ENCODE measurements around the gene RAB7B. TPM values are rescaled to one million over a fixed set of nuclear protein-coding genes. Genes with fewer than 3 reads are reported as not detected.

The RAB7B gene
- total RNA-seq, 2 donors from 2014 or later, result 0.57 to 1.2 TPM

- intact Hi-C loops (cut with DNase I), result no loop called here
- Histone ChIP-seq H3K4me3 (no peak overlapping the region), H3K27ac (no peak overlapping the region), H3K9me3 (no peaks in the 10 kb centered on the region), H3K4me1 (no peaks in the 10 kb centered on the region), H3K27me3 (no peaks in the 10 kb centered on the region), H3K9ac (ENCODE audit: low read depth in 2 of 2, low read length in 2 of 2) (no peak overlapping the region), H3K36me3 (no peaks in the 10 kb centered on the region)
- TF ChIP-seq CTCF (IDR thresholded peaks at IDR 0.05), result no peak
- no peak for DNase-seq
These were observed 69.2 kb downstream of the RAB7B start for GRCh38 chr1:205933671-205934618.

DNA sequence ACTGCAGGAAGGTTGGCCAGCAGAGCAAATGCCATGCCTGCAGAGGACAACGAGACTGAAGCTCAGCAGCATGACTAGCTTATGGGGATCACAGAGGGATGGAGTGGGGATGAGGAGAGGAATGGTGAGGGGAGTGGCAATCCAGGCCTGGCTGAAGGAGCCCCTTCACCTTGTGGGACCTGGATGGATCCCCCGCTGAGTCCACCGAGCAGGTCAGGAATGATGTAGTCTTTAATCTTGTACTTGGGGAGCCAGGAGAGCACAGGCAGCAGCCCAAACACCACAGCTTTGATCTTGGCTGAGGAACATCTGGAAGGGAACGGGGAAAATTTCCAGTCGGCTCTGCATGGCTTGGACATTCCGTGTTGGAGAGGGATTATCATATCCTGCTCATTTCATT is 70.4 kb downstream of the RAB7B start:
- no peaks in the 10 kb centered on the region for H3K27me3 ChIP-seq
- H3K9me3 ChIP-seq, result no peaks in the 10 kb centered on the region
- no peaks in the 10 kb centered on the region for H3K36me3 ChIP-seq
- no peak for DNase-seq
- no peaks in the 10 kb centered on the region for H3K4me1 ChIP-seq
- H3K9ac ChIP-seq (ENCODE audit: low read depth in 2 of 2, low read length in 2 of 2), result no peak overlapping the region
- no peak for TF ChIP-seq CTCF (IDR thresholded peaks at IDR 0.05)
- no peak overlapping the region for H3K4me3 ChIP-seq
- no peak overlapping the region for H3K27ac ChIP-seq
- intact Hi-C loops (cut with DNase I), result no loop called here

- intact Hi-C loops (cut with DNase I), result no loop called here
- Histone ChIP-seq H3K4me3 (no peak overlapping the region), H3K9me3 (no peaks in the 10 kb centered on the region), H3K27me3 (no peaks in the 10 kb centered on the region), H3K36me3 (no peaks in the 10 kb centered on the region), H3K27ac (no peak overlapping the region), H3K9ac (ENCODE audit: low read depth in 2 of 2, low read length in 2 of 2) (no peak overlapping the region), H3K4me1 (no peaks in the 10 kb centered on the region)
- TF ChIP-seq CTCF (IDR thresholded peaks at IDR 0.05), result no peak
- no peak for DNase-seq
These were observed 72.4 kb downstream of the RAB7B start for GRCh38 chr1:205930799-205931281.

DNA sequence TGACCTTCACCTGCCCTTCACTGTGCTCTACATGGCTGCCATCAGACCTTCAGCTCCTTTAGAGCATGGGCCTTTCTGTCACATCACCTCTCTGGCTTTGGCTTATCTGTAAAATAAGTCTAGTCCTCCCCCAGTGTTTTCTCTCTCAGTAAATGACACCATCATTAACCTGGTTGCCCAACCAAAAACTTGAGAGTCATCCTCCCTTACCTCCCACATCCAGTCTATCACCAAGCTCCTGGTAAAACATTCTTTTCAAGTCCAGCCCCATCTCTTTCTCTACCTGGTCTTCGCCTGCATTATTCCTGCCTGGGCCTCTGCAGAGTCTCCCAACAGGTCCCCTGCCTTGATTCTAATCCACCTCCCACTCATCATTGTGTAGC is 73.0 kb downstream of the RAB7B start:
- TF ChIP-seq CTCF (IDR thresholded peaks at IDR 0.05), result no peak
- H3K27ac ChIP-seq, result no peak overlapping the region
- H3K9ac ChIP-seq (ENCODE audit: low read depth in 2 of 2, low read length in 2 of 2), result no peak overlapping the region
- intact Hi-C loops (cut with DNase I), result no loop called here
- H3K4me3 ChIP-seq, result no peak overlapping the region
- H3K36me3 ChIP-seq, result no peaks in the 10 kb centered on the region
- H3K4me1 ChIP-seq, result no peaks in the 10 kb centered on the region
- DNase-seq, result no peak
- no peaks in the 10 kb centered on the region for H3K9me3 ChIP-seq
- H3K27me3 ChIP-seq, result no peaks in the 10 kb centered on the region

DNA sequence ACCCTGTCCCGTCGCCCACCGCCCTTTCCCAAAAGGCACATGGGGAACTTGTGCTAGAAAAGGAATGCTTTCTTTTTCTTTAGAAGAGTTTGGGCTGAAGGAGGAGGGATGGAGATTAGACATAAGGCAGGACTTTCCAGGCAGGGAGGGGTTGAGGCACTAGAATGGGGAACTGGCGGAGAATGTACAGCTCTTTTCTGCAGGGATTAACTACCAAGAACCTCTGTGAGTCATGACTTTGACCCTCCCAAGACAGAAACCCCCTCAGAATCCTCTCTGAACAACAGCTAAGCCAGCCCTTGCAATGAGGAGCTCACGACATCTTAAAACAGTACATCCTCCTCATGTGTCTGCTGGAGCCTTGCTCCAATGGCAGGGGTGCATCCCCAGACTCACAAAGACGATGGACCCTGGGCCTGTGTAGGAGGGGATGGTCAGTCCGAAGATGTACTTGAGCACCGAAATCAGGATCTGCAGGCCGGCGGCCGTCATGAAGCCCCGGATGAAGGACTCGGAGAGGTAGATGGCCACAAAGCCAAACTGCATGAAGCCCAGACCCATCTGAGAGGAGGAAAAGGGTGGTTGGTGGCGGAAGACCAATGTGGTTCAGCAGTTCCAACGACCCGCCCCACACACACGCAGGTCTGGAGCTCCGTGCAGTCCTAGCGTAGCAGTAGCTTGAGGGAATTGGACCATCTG is 73.5 kb downstream of the RAB7B start:
- Histone ChIP-seq H3K36me3 (no peaks in the 10 kb centered on the region), H3K9me3 (no peaks in the 10 kb centered on the region), H3K9ac (ENCODE audit: low read depth in 2 of 2, low read length in 2 of 2) (no peak overlapping the region), H3K27ac (no peak overlapping the region), H3K4me1 (no peaks in the 10 kb centered on the region), H3K27me3 (no peaks in the 10 kb centered on the region), H3K4me3 (no peak overlapping the region)
- intact Hi-C loops (cut with DNase I), result no loop called here
- DNase-seq, result no peak
- TF ChIP-seq CTCF (IDR thresholded peaks at IDR 0.05), result no peak

Measured in colonic mucosa (tissue), 4 donors.